ENCODE data around the gene TESMIN.

DNA sequence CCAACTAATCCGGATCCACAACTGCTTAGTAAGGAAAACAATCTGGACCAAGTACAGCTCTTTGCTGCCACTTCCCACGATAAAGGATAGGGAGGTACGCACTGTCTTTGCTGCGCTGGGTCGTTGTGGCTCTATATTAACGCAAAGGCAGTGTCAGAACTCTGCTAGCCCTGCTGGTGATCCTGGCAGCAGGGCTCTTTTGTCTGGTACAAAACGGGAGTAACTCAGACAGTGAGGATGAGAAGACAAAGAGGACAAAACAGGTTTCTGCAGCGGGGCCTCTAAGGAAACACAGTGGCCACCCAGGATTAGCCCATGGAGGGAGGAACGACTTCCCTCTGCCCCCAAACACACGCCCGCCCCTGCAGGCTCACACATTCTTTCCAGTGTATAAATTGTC is 40.9 kb downstream of the TESMIN start:
- TF ChIP-seq POLR2A (IDR thresholded peaks at IDR 0.05; ENCODE audit: low read length) (no peak), GATA1 (IDR thresholded peaks at IDR 0.05; ENCODE audit: low read depth, low read length) (no peak)
